Liver (tissue), 9 donors: ENCODE measurements around the gene ZFP82. TPM values are rescaled to one million over a fixed set of nuclear protein-coding genes. Genes with fewer than 3 reads are reported as not detected.

Experiments used
- DNase-seq: peaks from one replicate; pipeline ENCODE4 v3.0.0-alpha.2; 2017; ENCODE audit warnings: low spot score
- H3K27ac ChIP-seq, 2 donors: one replicate each; pipeline ENCODE4 v1.7.0; 2013; ENCODE audit warnings: inconsistent platforms in 2 of 2, low read length in 2 of 2, control low read depth in 1 of 2, low read depth in 1 of 2, mild to moderate bottlenecking in 1 of 2
- H3K27me3 ChIP-seq, 4 donors: one replicate each; pipeline versions ENCODE4 v1.6.1 to v1.7.0; 2013; ENCODE audit warnings: low read length in 3 of 4, inconsistent platforms in 1 of 4, mild to moderate bottlenecking in 1 of 4, moderate library complexity in 1 of 4; ENCODE audit not compliant: control insufficient read depth in 4 of 4, insufficient read depth in 4 of 4
- H3K36me3 ChIP-seq, 4 donors: one replicate each; pipeline versions ENCODE4 v1.6.1 to v1.7.0; 2013; ENCODE audit warnings: low read length in 3 of 4, mild to moderate bottlenecking in 3 of 4, low read depth in 1 of 4, moderate library complexity in 1 of 4; ENCODE audit not compliant: control insufficient read depth in 4 of 4, insufficient read depth in 3 of 4
- H3K4me1 ChIP-seq, 4 donors: one replicate each; pipeline versions ENCODE4 v1.6.1 to v1.7.0; 2013; ENCODE audit warnings: low read length in 3 of 4, mild to moderate bottlenecking in 3 of 4, moderate library complexity in 1 of 4; ENCODE audit not compliant: control insufficient read depth in 4 of 4, insufficient read depth in 4 of 4
- H3K4me3 ChIP-seq, 3 donors: one replicate each; pipeline versions ENCODE4 v1.6.1 to v1.7.0; 2013; ENCODE audit warnings: low read length in 3 of 3, control low read depth in 1 of 3, low read depth in 1 of 3, mild to moderate bottlenecking in 1 of 3
- H3K9ac ChIP-seq, 2 donors: one replicate each; pipeline ENCODE4 v1.7.0; 2013; ENCODE audit warnings: low read length in 2 of 2, mild to moderate bottlenecking in 2 of 2, moderate library complexity in 2 of 2, control low read depth in 1 of 2, low read depth in 1 of 2
- H3K9me3 ChIP-seq, 4 donors: one replicate each; pipeline versions ENCODE4 v1.6.1 to v1.7.0; 2013; ENCODE audit warnings: low read length in 3 of 4; ENCODE audit not compliant: control insufficient read depth in 4 of 4
- ATF3 ChIP-seq: IDR thresholded peaks from 2 replicates; pipeline ENCODE4 v1.6.1; 2016; ENCODE audit warnings: antibody characterized with exemption
- CTCF ChIP-seq: fragments of 150-350 bp; IDR thresholded peaks from 2 replicates; pipeline ENCODE4 v1.5.1; 2017; ENCODE audit warnings: improper control_type of control experiment, low read depth, low read length; ENCODE audit not compliant: missing input control
- EGR1 ChIP-seq, 2 donors: IDR thresholded peaks; 2 replicates each; pipeline ENCODE4 v1.6.1; 2016 to 2018; ENCODE audit warnings: antibody characterized with exemption in 2 of 2, low read depth in 2 of 2
- FOXA1 ChIP-seq: IDR thresholded peaks from 2 replicates; pipeline ENCODE4 v1.6.1; 2016; ENCODE audit warnings: antibody characterized with exemption
- FOXA2 ChIP-seq: IDR thresholded peaks from 2 replicates; pipeline ENCODE4 v1.6.1; 2016; ENCODE audit warnings: antibody characterized with exemption
- GABPA ChIP-seq, 2 donors: IDR thresholded peaks in 1 of 2; conservative IDR thresholded peaks in 1 of 2; 2 replicates each; pipeline ENCODE4 v1.6.1; 2016; ENCODE audit warnings: antibody characterized with exemption in 2 of 2, mild to moderate bottlenecking in 1 of 2, moderate library complexity in 1 of 2
- HNF4A ChIP-seq, 2 donors: conservative IDR thresholded peaks; 2 replicates each; pipeline ENCODE4 v1.6.1; 2016; ENCODE audit warnings: antibody characterized with exemption in 2 of 2, mild to moderate bottlenecking in 2 of 2
- HNF4G ChIP-seq: IDR thresholded peaks from 2 replicates; pipeline ENCODE4 v1.6.1; 2016; ENCODE audit warnings: antibody characterized with exemption
- MAX ChIP-seq: IDR thresholded peaks from 2 replicates; pipeline ENCODE4 v1.6.1; 2016; ENCODE audit warnings: antibody characterized with exemption
- NR2F2 ChIP-seq: IDR thresholded peaks from 2 replicates; pipeline ENCODE4 v1.6.1; 2016; ENCODE audit warnings: antibody characterized with exemption
- REST ChIP-seq: IDR thresholded peaks from 2 replicates; pipeline ENCODE4 v1.6.1; 2016; ENCODE audit warnings: antibody characterized with exemption, mild to moderate bottlenecking
- RXRA ChIP-seq, 2 donors: IDR thresholded peaks; 2 replicates each; pipeline ENCODE4 v1.6.1; 2017 to 2018; ENCODE audit warnings: antibody characterized with exemption in 2 of 2, mild to moderate bottlenecking in 1 of 2
- SP1 ChIP-seq: IDR thresholded peaks from 2 replicates; pipeline ENCODE4 v1.6.1; 2018; ENCODE audit warnings: antibody characterized with exemption, mild to moderate bottlenecking
- TAF1 ChIP-seq: conservative IDR thresholded peaks from 2 replicates; pipeline ENCODE4 v1.6.1; 2016; ENCODE audit warnings: antibody characterized with exemption, mild to moderate bottlenecking
- YY1 ChIP-seq: IDR thresholded peaks from 2 replicates; pipeline ENCODE4 v1.6.1; 2016; ENCODE audit warnings: antibody characterized with exemption, mild to moderate bottlenecking
- WGBS: extraction: QIAGEN DNeasy Blood & Tissue Kit; methylation state at CpG from one replicate; pipeline ENCODE4 v1.1.7; 2013; 5-methylcytosine and 5-hydroxymethylcytosine counted together
- polyA plus RNA-seq, 2 donors: library from polyadenylated mRNA; stranded (reverse) in 1 of 2; unstranded in 1 of 2; fragments of 200-250 nt in 1 of 2; fragments of >200 nt in 1 of 2; fragmentation: Nextera tagmentation in 1 of 2; extraction: Ambion mirVana in 1 of 2; gene quantifications; one replicate each; pipeline versions ENCODE4 v1.2.1 to v1.2.3, GENCODE V29; 2013 to 2015
- total RNA-seq, 2 donors: library from RNA; depleted of rRNA; stranded (reverse); fragments of >200 nt; gene quantifications; one replicate each; pipeline ENCODE4 v1.2.3, GENCODE V29; 2014
- donor health status: healthy.
- donor health status: healthy.
- donor health status: healthy.
- donor health status: healthy.
- donor health status: healthy.

ZFP82 gene
- total and polyA plus RNA-seq, 4 donors: 0.40 to 3.1 (median 1.0) TPM

- TF ChIP-seq ATF3 (no peak), FOXA2 (no peak), TAF1 (no peak), NR2F2 (no peak), SP1 (no peak), GABPA (IDR thresholded peaks at IDR 0.05 in 1 of 2, conservative IDR thresholded peaks at IDR 0.05 in 1 of 2) (no peak), CTCF (no peak), RXRA (IDR thresholded peaks at IDR 0.05) (no peak), MAX (no peak), YY1 (no peak)
- no peaks in the 10 kb centered on the region for H3K27me3 ChIP-seq
- H3K4me3 ChIP-seq: peak overlapping the region in 1 of 3 donors; percentile 23
- DNase-seq: no peak
- no peak overlapping the region for H3K9ac ChIP-seq
- H3K4me1 ChIP-seq: no peaks in the 10 kb centered on the region
- 56% methylated on average over 1 of the region's 1 CpG for WGBS
- no peaks in the 10 kb centered on the region for H3K36me3 ChIP-seq
- no peak overlapping the region for H3K27ac ChIP-seq
- H3K9me3 ChIP-seq: peaks cover 10 to 41% (median 21%) of the 10 kb centered on the region in 4 donors
Measured at GRCh38 chr19:36441339-36441738, 22.9 kb upstream of the ZFP82 start.

- TF ChIP-seq EGR1 (IDR thresholded peaks at IDR 0.05; ENCODE audit: low read depth in 2 of 2) (no peak), GABPA (IDR thresholded peaks at IDR 0.05 in 1 of 2, conservative IDR thresholded peaks at IDR 0.05 in 1 of 2) (no peak), MAX (no peak), FOXA1 (no peak), CTCF (no peak), TAF1 (no peak), YY1 (no peak), REST (no peak), FOXA2 (no peak), HNF4G (no peak), SP1 (no peak), HNF4A (conservative IDR thresholded peaks at IDR 0.05) (no peak), RXRA (IDR thresholded peaks at IDR 0.05) (no peak)
- WGBS: 48% methylated on average over 2 of the region's 2 CpGs
- Histone ChIP-seq H3K9ac (no peak overlapping the region), H3K36me3 (no peaks in the 10 kb centered on the region), H3K9me3 (peaks cover 6 to 18% (median 13%) of the 10 kb centered on the region in 4 donors), H3K27me3 (no peaks in the 10 kb centered on the region), H3K4me1 (no peaks in the 10 kb centered on the region), H3K4me3 (no peak overlapping the region), H3K27ac (no peak overlapping the region)
- DNase-seq: no peak
Measured at GRCh38 chr19:36436531-36436930, 18.1 kb upstream of the ZFP82 start.
